Measurements from ENCODE around the gene RARB. TPM values are rescaled to one million over a fixed set of nuclear protein-coding genes. Genes with fewer than 3 reads are reported as not detected.

The RARB gene
- total and polyA plus RNA-seq, 9 of the 15 experiments (the other 6 are each of a cell fraction or from before 2014, with no cell fraction given): 0.15 to 1.3 (median 0.27) TPM

GRCh38 chr3:25580534-25580933 lies 152.5 kb downstream of the RARB start:
- 0 out of 2 replicates have a peak, but pooled peaks cover 8% of the 10 kb centered on the region for H4K20me1 ChIP-seq (replicated peaks; ENCODE audit: control insufficient read depth, insufficient read depth, low read length)
- ATAC-seq (no peak), DNase-seq (ENCODE audit: extremely low read depth in 1 of 4, low spot score in 3 of 4) (no peak), FAIRE-seq (no peak)
- H3K4me1 ChIP-seq (replicated peaks in 1 of 2; ENCODE audit: control insufficient read depth in 2 of 2, insufficient read depth in 2 of 2, low read length in 2 of 2): peaks cover 2 to 6% of the 10 kb centered on the region in 2 experiments; a peak in 2 of 5 replicates
- H3K9ac ChIP-seq (ENCODE audit: insufficient read depth in 1 of 2, low read depth in 2 of 2, low read length in 2 of 2): no peak overlapping the region
- H3K9me1 ChIP-seq (ENCODE audit: control insufficient read depth, insufficient read depth, low read length): no peaks in the 10 kb centered on the region
- no peak overlapping the region for H3K4me3 ChIP-seq
- TF ChIP-seq CHAMP1 (IDR thresholded peaks at IDR 0.05) (no peak), RBM25 (IDR thresholded peaks at IDR 0.05; ENCODE audit: low read depth, low read length, severe bottlenecking) (peak; percentile 21)
- ChIA-PET CTCF (ENCODE audit: low intra/inter-chr PET ratio) (no interaction called here), POLR2A (interaction anchor here (1.2 kb wide), 1 partner anchor 11 kb away, joined by 3 read pairs; no protein-coding TSS in a partner anchor)
- no peak overlapping the region for H3K4me2 ChIP-seq (ENCODE audit: insufficient read depth, low read length)
- H3K27me3 ChIP-seq (ENCODE audit: control insufficient read depth in 2 of 2, insufficient read depth in 2 of 2, low read length in 2 of 2): peaks cover 29 to 61% of the 10 kb centered on the region in 2 experiments
- in situ Hi-C loops (cut with MboI): no loop called here
- H3K27ac ChIP-seq (ENCODE audit: extremely low read depth, low read depth, low read length): no peak overlapping the region
- intact Hi-C loops (cut with micrococcal nuclease): no loop called here
- 3% methylated on average over 8 of the region's 8 CpGs for WGBS (ENCODE audit: insufficient coverage, low coverage, missing lambda C conversion rate)
- no peaks in the 10 kb centered on the region for H3K36me3 ChIP-seq (ENCODE audit: control insufficient read depth, insufficient read depth, low read length)
- no peaks in the 10 kb centered on the region for H3K79me2 ChIP-seq (ENCODE audit: control insufficient read depth, insufficient read depth, low read length)
- no TSS peak for BruUV-seq (replicated peaks)
- H3K9me3 ChIP-seq (replicated peaks; ENCODE audit: control insufficient read depth, insufficient read depth, low read depth, low read length): no peaks in the 10 kb centered on the region
- no peak overlapping the region for H2AFZ ChIP-seq (ENCODE audit: low read depth, low read length)

- H3K9me3 ChIP-seq (replicated peaks; ENCODE audit: control insufficient read depth, insufficient read depth, low read depth, low read length): no peaks in the 10 kb centered on the region
- H3K9ac ChIP-seq (ENCODE audit: insufficient read depth in 1 of 2, low read depth in 2 of 2, low read length in 2 of 2): no peak overlapping the region
- H3K9me1 ChIP-seq (ENCODE audit: control insufficient read depth, insufficient read depth, low read length): no peaks in the 10 kb centered on the region
- no TSS peak for BruUV-seq (replicated peaks)
- FAIRE-seq (no peak), ATAC-seq (no peak), DNase-seq (ENCODE audit: extremely low read depth in 1 of 4, low spot score in 3 of 4) (no peak)
- H4K20me1 ChIP-seq (replicated peaks; ENCODE audit: control insufficient read depth, insufficient read depth, low read length): 0 out of 2 replicates have a peak, but pooled peaks cover 7% of the 10 kb centered on the region
- H3K36me3 ChIP-seq (ENCODE audit: control insufficient read depth, insufficient read depth, low read length): no peaks in the 10 kb centered on the region
- in situ Hi-C loops (cut with MboI) (no loop called here), intact Hi-C loops (cut with micrococcal nuclease) (no loop called here)
- H3K4me3 ChIP-seq: no peak overlapping the region
- WGBS (ENCODE audit: insufficient coverage, low coverage, missing lambda C conversion rate): 22% methylated on average over 7 of the region's 7 CpGs
- CTCF ChIA-PET (ENCODE audit: low intra/inter-chr PET ratio): no interaction called here
- H3K4me2 ChIP-seq (ENCODE audit: insufficient read depth, low read length): no peak overlapping the region
- H3K27me3 ChIP-seq (ENCODE audit: control insufficient read depth in 2 of 2, insufficient read depth in 2 of 2, low read length in 2 of 2): peaks cover 33 to 64% of the 10 kb centered on the region in 2 experiments
- H2AFZ ChIP-seq (ENCODE audit: low read depth, low read length): no peak overlapping the region
- H3K4me1 ChIP-seq (replicated peaks in 1 of 2; ENCODE audit: control insufficient read depth in 2 of 2, insufficient read depth in 2 of 2, low read length in 2 of 2): peaks cover 2 to 6% of the 10 kb centered on the region in 2 experiments; a peak in 2 of 5 replicates
- POLR2A ChIA-PET: no interaction called here
- no peaks in the 10 kb centered on the region for H3K79me2 ChIP-seq (ENCODE audit: control insufficient read depth, insufficient read depth, low read length)
- no peak overlapping the region for H3K27ac ChIP-seq (ENCODE audit: extremely low read depth, low read depth, low read length)
- no peak for TF ChIP-seq RAD21 (CRISPR knock-in tag; conservative IDR thresholded peaks at IDR 0.05 in 1 of 2, IDR thresholded peaks at IDR 0.05 in 1 of 2)
- TF ChIP-seq DMBX1 (CRISPR knock-in tag; IDR thresholded peaks at IDR 0.05; ENCODE audit: borderline replicate concordance): no peak
- no peak for TF ChIP-seq RBBP5 (IDR thresholded peaks at IDR 0.05; ENCODE audit: borderline replicate concordance, insufficient read depth, low read length, poor library complexity, severe bottlenecking)
- TF ChIP-seq SAP30 (IDR thresholded peaks at IDR 0.05; ENCODE audit: borderline replicate concordance, insufficient read depth, low read depth, low read length, poor library complexity, severe bottlenecking): no peak
- TF ChIP-seq FOXK1 (CRISPR knock-in tag; IDR thresholded peaks at IDR 0.05; ENCODE audit: borderline replicate concordance): no peak
- TF ChIP-seq USF1 (CRISPR knock-in tag; IDR thresholded peaks at IDR 0.05): no peak
- no peak for TF ChIP-seq POLR3G (IDR thresholded peaks at IDR 0.05; ENCODE audit: extremely low read depth, insufficient read length, insufficient replicate concordance)
- TF ChIP-seq ZNF408 (CRISPR knock-in tag; IDR thresholded peaks at IDR 0.05; ENCODE audit: low read depth): no peak
- no peak for TF ChIP-seq RBM15 (IDR thresholded peaks at IDR 0.05; ENCODE audit: insufficient read depth, low read length)
These were observed 153.3 kb downstream of the RARB start for GRCh38 chr3:25581335-25581734.

Measured in K562 (cell line).